A549 (cell line): ENCODE measurements around the gene CTNND2. TPM values are rescaled to one million over a fixed set of nuclear protein-coding genes. Genes with fewer than 3 reads are reported as not detected.

Source experiments
- ATAC-seq, 2 experiments: fragments of 200-7000 bp in 1 of 2; fragments of >200 bp in 1 of 2; cut with Nextera tagmentation in 1 of 2; cut with Tn5 transposase in 1 of 2; 3 replicates each; pipeline versions ENCODE4 v1.8.0 to v1.9.1; 2018 to 2020; ENCODE audit warnings: mild to moderate bottlenecking in 1 of 2, moderate library complexity in 1 of 2
- CTCF ChIA-PET: fragments of 300-600 bp; sonication (Branson Sonifier 250); formaldehyde crosslinking; extraction: SDS; loops from one replicate; lab custom pipeline; 2021; ENCODE audit warnings: antibody characterized with exemption, inconsistent platforms; lab: Yijun Ruan, JAX
- POLR2A ChIA-PET: fragments of 350-600 bp; formaldehyde crosslinking; extraction: SDS; loops from one replicate; lab custom pipeline; 2021; ENCODE audit warnings: antibody characterized with exemption, inconsistent platforms; lab: Yijun Ruan, JAX
- DNase-seq, 2 experiments: peaks; one replicate each; pipeline versions ENCODE4 v3.0.0 to v3.0.0-alpha.2; 2011 to 2016; ENCODE audit warnings: low read depth in 1 of 2, low spot score in 1 of 2
- FAIRE-seq: peaks from 2 replicates; lab custom pipeline; 2011; peaks lifted over from hg19 to GRCh38; lab: Jason Lieb, UNC
- H3K27ac ChIP-seq, 2 experiments: fragments of >200 bp; sonication (Bioruptor Twin); formaldehyde crosslinking; 3 replicates each; pipeline ENCODE4 v1.5.1; 2016 to 2017
- H3K4me1 ChIP-seq: fragments of >200 bp; sonication (Bioruptor Twin); formaldehyde crosslinking; 3 replicates; pipeline ENCODE4 v1.6.1; 2016
- H3K4me2 ChIP-seq: fragments of >200 bp; sonication (Bioruptor Twin); formaldehyde crosslinking; 3 replicates; pipeline ENCODE4 v1.6.1; 2016
- H3K4me3 ChIP-seq: fragments of >200 bp; sonication (Bioruptor Twin); formaldehyde crosslinking; 3 replicates; pipeline ENCODE4 v1.5.1; 2016
- H3K9me3 ChIP-seq: fragments of >200 bp; sonication (Bioruptor Twin); formaldehyde crosslinking; 3 replicates; pipeline ENCODE4 v1.6.1; 2016
- BHLHE40 ChIP-seq: IDR thresholded peaks from 2 replicates; pipeline ENCODE4 v1.6.1; 2012; ENCODE audit warnings: low read depth, low read length, inconsistent platforms
- CBX2 ChIP-seq: fragments of 200-600 bp; sonication (generic); IDR thresholded peaks from 2 replicates; pipeline ENCODE4 v1.6.1; 2016; ENCODE audit warnings: low read depth, mild to moderate bottlenecking, borderline replicate concordance
- CBX8 ChIP-seq: fragments of 200-600 bp; sonication (generic); IDR thresholded peaks from 2 replicates; pipeline ENCODE4 v1.6.1; 2016
- CEBPB ChIP-seq, 2 experiments: fragments of >200 bp in 1 of 2; sonication (Bioruptor Twin) in 1 of 2; formaldehyde crosslinking in 1 of 2; IDR thresholded peaks; 2 replicates each; pipeline ENCODE4 v1.6.1; 2012 to 2016
- CHD2 ChIP-seq: fragments of 150-350 bp; IDR thresholded peaks from 2 replicates; pipeline ENCODE4 v1.6.1; 2014; ENCODE audit warnings: low read length; ENCODE audit not compliant: partially characterized antibody
- CTCF ChIP-seq: fragments of >200 bp; sonication (Bioruptor Twin); formaldehyde crosslinking; IDR thresholded peaks from 3 replicates; pipeline ENCODE4 v1.5.1; 2016
- E2F6 ChIP-seq: IDR thresholded peaks from 2 replicates; pipeline ENCODE4 v1.6.1; 2012; ENCODE audit warnings: low read depth, borderline replicate concordance
- FOXS1 ChIP-seq: fragments of 250-450 bp; sonication (Bioruptor Pico); IDR thresholded peaks from 2 replicates; pipeline ENCODE4 v1.5.0; 2020; ENCODE audit warnings: mild to moderate bottlenecking, moderate library complexity
- GATA3 ChIP-seq: IDR thresholded peaks from 2 replicates; pipeline ENCODE4 v1.6.1; 2012; ENCODE audit warnings: borderline replicate concordance
- HEYL ChIP-seq: fragments of 250-450 bp; sonication (Bioruptor Pico); IDR thresholded peaks from 2 replicates; pipeline ENCODE4 v1.8.0; 2021; ENCODE audit warnings: mild to moderate bottlenecking, moderate library complexity
- HMGXB4 ChIP-seq: fragments of 250-450 bp; sonication (Bioruptor Pico); IDR thresholded peaks from 2 replicates; pipeline ENCODE4 v1.5.0; 2021; ENCODE audit warnings: mild to moderate bottlenecking, moderate library complexity, borderline replicate concordance
- HOXB13 ChIP-seq: fragments of 250-450 bp; sonication (Bioruptor Pico); IDR thresholded peaks from 2 replicates; pipeline ENCODE4 v1.5.0; 2020; ENCODE audit warnings: low read depth, mild to moderate bottlenecking, moderate library complexity
- JUNB ChIP-seq: fragments of >200 bp; sonication (Bioruptor Twin); formaldehyde crosslinking; IDR thresholded peaks from 2 replicates; pipeline ENCODE4 v1.6.1; 2016
- KDM1A ChIP-seq: fragments of 200-600 bp; sonication (generic); IDR thresholded peaks from 2 replicates; pipeline ENCODE4 v1.6.1; 2016; ENCODE audit warnings: low read depth, mild to moderate bottlenecking
- KDM5A ChIP-seq: fragments of 200-600 bp; sonication (generic); IDR thresholded peaks from 2 replicates; pipeline ENCODE4 v1.6.1; 2016; ENCODE audit warnings: antibody characterized with exemption, mild to moderate bottlenecking
- MAX ChIP-seq: IDR thresholded peaks from 2 replicates; pipeline ENCODE4 v1.6.1; 2012
- MYC ChIP-seq: IDR thresholded peaks from 2 replicates; pipeline ENCODE4 v1.6.1; 2012; ENCODE audit warnings: mild to moderate bottlenecking, inconsistent platforms, low read length, improper control_type of control experiment, borderline replicate concordance
- POLR2AphosphoS2 ChIP-seq: conservative IDR thresholded peaks from 2 replicates; pipeline ENCODE4 v1.6.1; 2012; ENCODE audit warnings: low read length, improper control_type of control experiment, inconsistent platforms
- RCOR1 ChIP-seq: fragments of 150-350 bp; IDR thresholded peaks from 2 replicates; pipeline ENCODE4 v1.6.1; 2014; ENCODE audit warnings: antibody characterized with exemption, low read length, low read depth
- RFX5 ChIP-seq: fragments of 450-650 bp; IDR thresholded peaks from 2 replicates; pipeline ENCODE4 v1.7.1; 2014; ENCODE audit warnings: antibody characterized with exemption, mild to moderate bottlenecking, moderate library complexity
- RNF2 ChIP-seq: fragments of 200-600 bp; sonication (generic); IDR thresholded peaks from 2 replicates; pipeline ENCODE4 v1.6.1; 2016; ENCODE audit warnings: low read depth, mild to moderate bottlenecking, antibody characterized with exemption, moderate library complexity, borderline replicate concordance
- SMC3 ChIP-seq: fragments of >200 bp; sonication (Bioruptor Twin); formaldehyde crosslinking; IDR thresholded peaks from 3 replicates; pipeline ENCODE4 v1.6.1; 2018; ENCODE audit warnings: inconsistent platforms
- ZFP36 ChIP-seq: fragments of 450-650 bp; IDR thresholded peaks from 2 replicates; pipeline ENCODE4 v1.6.1; 2014; ENCODE audit warnings: borderline replicate concordance; ENCODE audit not compliant: partially characterized antibody
- ZNF302 ChIP-seq: fragments of 250-450 bp; sonication (Bioruptor Pico); IDR thresholded peaks from 2 replicates; pipeline ENCODE4 v1.9.0; 2021; ENCODE audit warnings: inconsistent platforms, mild to moderate bottlenecking, moderate library complexity
- WGBS: methylation state at CpG from one replicate; pipeline ENCODE4 v1.1.6; 2017; ENCODE audit errors: missing lambda C conversion rate; 5-methylcytosine and 5-hydroxymethylcytosine counted together
- polyA plus RNA-seq, 4 experiments: library from polyadenylated mRNA; depleted of rRNA in 3 of 4; stranded (reverse); fragments of >200 nt; fragmentation: RNase III in 1 of 4; extraction: RNeasy Plus Mini Kit Qiagen cat#74134 plus additional on column Dnase treatment in 1 of 4; gene quantifications; 2 replicates in 3 of 4; 3 replicates in 1 of 4; pipeline ENCODE4 v1.2.3, GENCODE V29; 2011 to 2017

CTNND2 gene
- polyA plus RNA-seq, 2 of the 4 experiments (the other 2 are of a cell fraction), result not detected

GRCh38 chr5:11611011-11611410 is 293.2 kb downstream of the CTNND2 start:
- WGBS, result 61% methylated on average over 3 of the region's 3 CpGs
- FAIRE-seq (no peak), DNase-seq (no peak), ATAC-seq (no peak)
- ChIA-PET POLR2A (no interaction called here), CTCF (no interaction called here)
- no peaks in the 10 kb centered on the region for H3K4me1 ChIP-seq
- H3K9me3 ChIP-seq, result no peaks in the 10 kb centered on the region
- no peak overlapping the region for H3K4me3 ChIP-seq
- no peak overlapping the region for H3K27ac ChIP-seq
- no peak for TF ChIP-seq FOXS1
- no peak for TF ChIP-seq RNF2
- TF ChIP-seq CBX8, result no peak
- no peak for TF ChIP-seq KDM5A
- no peak for TF ChIP-seq GATA3
- TF ChIP-seq CTCF, result no peak
- no peak for TF ChIP-seq POLR2AphosphoS2
- no peak for TF ChIP-seq RCOR1
- TF ChIP-seq MYC, result no peak
- TF ChIP-seq E2F6, result no peak
- no peak for TF ChIP-seq RFX5
- TF ChIP-seq HEYL (CRISPR knock-in tag), result no peak
- TF ChIP-seq JUNB, result no peak
- TF ChIP-seq HMGXB4 (CRISPR knock-in tag), result no peak
- no peak for TF ChIP-seq HOXB13 (CRISPR knock-in tag)
- no peak for TF ChIP-seq CEBPB (IDR thresholded peaks at IDR 0.05)
- TF ChIP-seq ZFP36, result no peak
- no peak for TF ChIP-seq CHD2
- TF ChIP-seq MAX, result no peak
- no peak overlapping the region for H3K4me2 ChIP-seq

GRCh38 chr5:11609570-11610303 is 294.5 kb downstream of the CTNND2 start:
- CTCF ChIA-PET, result no interaction called here
- ATAC-seq, result no peak
- Histone ChIP-seq H3K27ac (no peak overlapping the region), H3K9me3 (no peaks in the 10 kb centered on the region), H3K4me2 (no peak overlapping the region), H3K4me3 (no peak overlapping the region), H3K4me1 (no peaks in the 10 kb centered on the region)
- no peak for DNase-seq
- FAIRE-seq, result no peak
- POLR2A ChIA-PET, result no interaction called here
- WGBS, result 2% methylated on average over 5 of the region's 5 CpGs
- TF ChIP-seq SMC3, result no peak
- no peak for TF ChIP-seq HMGXB4 (CRISPR knock-in tag)
- TF ChIP-seq CEBPB (IDR thresholded peaks at IDR 0.05), result no peak
- TF ChIP-seq KDM1A, result no peak
- TF ChIP-seq CBX2, result no peak
- TF ChIP-seq ZNF302 (CRISPR knock-in tag), result no peak
- TF ChIP-seq BHLHE40, result no peak
